HG02623 (cell line): Measurements from ENCODE around the gene JAZF1.
A peak's percentile ranks its signal among the peaks of the same experiment; 100 is the strongest.
"Not testable (repeated sequence)": the region's sequence is repeated elsewhere in the genome, so short reads cannot be mapped to it uniquely, and the experiment has no call there.

Source experiments
- ATAC-seq: cut with Tn5 transposase; IDR thresholded peaks from one replicate; pipeline ENCODE4 v1.9.1; 2021; ENCODE audit warnings: moderate library complexity; ENCODE audit not compliant: unreplicated experiment

Gene JAZF1

GRCh38 chr7:27890205-27890849 lies 290.3 kb downstream of the JAZF1 start:
- ATAC-seq, result peak; percentile 100

- no peak for ATAC-seq
These were observed 290.8 kb downstream of the JAZF1 start for GRCh38 chr7:27889800-27890199.

GRCh38 chr7:27888736-27889135 lies 291.9 kb downstream of the JAZF1 start:
- no peak for ATAC-seq

DNA sequence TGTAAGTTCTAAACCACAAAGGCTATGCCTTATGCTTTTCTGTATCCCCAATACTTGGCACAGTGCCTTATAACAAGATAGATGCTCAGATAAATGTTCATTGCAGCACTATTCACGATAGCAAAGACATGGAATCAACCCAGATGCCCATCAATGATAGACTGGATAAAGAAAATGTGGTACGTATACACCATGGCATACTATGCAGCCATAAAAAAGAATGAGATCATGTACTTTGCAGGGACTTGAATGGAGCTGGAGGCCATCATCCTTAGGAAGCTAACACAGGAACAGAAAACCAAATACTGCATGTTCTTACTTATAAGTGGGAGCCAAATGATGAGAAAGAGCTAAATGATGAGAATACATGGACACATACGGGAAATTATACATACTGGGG lies 293.9 kb downstream of the JAZF1 start:
- ATAC-seq, result not testable (repeated sequence)

DNA sequence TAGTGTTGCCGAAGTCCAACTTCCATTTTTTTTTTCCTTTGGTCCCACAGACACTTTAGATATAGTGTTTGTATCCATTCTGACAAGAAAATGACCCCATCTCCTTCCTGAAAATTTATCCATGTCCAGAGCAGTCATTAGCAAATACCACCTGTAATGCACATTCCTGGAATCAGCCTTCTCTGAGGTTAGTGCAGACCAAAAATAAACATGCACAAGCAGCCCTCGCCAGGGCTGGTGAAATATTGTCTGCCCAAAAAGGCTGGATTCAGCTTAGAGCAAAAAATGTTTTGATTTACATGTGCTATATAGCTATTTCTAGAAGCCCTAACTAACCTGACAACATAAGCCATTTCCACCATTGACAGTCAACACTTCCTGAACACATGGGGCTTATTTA lies 294.9 kb downstream of the JAZF1 start:
- ATAC-seq, result no peak

DNA sequence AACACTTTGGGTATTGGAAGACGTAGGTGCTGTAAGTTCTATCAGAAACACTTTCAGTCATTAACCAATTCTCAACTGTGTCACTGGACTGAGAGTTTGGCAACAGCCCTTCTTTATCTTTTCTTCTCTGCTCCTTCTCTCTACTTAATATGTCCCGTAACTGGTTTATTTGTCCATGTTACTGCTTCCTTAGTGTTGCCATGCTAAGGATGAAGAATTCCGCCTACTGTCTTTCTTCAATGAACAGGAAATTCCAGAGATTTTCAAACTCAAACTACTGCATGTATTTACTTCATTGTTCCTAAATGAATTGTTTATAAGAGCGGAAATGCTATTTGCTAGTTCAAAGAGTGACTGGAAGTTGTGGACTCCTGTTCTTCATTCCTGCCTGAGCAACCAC lies 296.9 kb downstream of the JAZF1 start:
- no peak for ATAC-seq

- ATAC-seq, result no peak
These were observed 303.8 kb downstream of the JAZF1 start for GRCh38 chr7:27876756-27877155.

GRCh38 chr7:27875832-27876231 lies 304.8 kb downstream of the JAZF1 start:
- ATAC-seq, result no peak

DNA sequence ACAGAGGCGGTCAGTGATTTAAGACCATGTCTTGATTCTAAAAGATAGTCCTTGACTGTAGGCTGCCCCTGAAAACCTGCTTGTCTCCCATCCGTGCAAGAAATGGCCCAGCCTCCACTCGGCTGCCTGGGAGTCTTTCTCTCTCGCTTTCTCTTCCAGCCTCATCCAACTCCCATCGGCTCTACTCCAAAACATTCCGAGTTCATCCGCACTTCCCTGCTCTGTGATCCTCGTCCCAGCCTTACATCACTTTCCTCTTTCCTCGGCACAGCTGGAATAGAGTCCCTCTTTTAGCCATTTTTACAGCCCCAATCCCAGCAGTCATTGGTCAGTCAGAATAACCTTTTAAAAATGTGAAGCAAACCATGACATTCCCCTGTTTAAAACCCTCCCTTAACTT lies 305.5 kb downstream of the JAZF1 start:
- no peak for ATAC-seq

DNA sequence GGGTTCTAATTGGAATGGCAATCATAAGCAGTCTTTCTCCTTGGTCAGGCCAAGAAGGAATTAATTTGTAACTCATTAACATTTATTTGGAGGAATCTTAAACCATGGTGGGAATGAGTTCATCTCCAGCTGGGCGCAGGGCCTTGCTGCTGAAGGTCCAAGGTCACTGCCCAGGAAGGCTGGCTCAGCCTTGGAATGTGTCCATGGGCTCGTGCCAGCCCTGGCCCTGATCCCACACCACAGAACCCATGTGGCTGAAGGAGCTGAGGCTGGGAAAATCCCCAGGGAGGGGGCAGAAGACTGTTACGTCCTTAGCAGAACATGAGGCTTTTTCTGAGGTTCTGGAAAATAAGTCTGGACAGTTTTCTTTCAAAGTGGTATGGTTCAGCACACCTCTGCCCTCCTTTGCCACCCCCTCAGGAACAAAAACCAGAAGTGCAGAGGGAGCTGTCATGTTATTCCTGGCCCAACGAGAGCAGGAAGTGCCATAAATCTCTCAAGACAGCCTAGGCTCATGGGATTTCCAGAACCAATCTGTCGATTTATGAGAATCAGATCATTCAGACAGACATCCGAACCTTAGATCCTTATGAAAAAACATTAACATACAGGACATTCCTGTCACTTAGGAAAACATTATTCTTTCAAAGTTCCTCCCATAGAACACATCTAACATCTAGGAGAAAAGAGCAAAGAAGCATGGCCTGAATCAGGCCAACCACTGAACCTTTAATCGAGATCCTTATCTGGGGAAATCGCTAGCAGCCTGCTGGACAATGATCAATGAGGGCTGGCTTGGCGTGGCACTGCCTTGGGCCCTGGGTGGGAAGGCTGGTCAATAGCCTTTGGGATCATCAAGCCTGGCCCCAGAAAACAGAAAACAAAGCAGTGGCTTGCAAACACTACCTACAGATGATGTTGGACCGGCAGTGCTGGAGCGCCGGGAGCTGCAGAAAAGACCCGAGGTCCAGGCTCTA lies 306.3 kb downstream of the JAZF1 start:
- no peak for ATAC-seq

GRCh38 chr7:27872356-27873275 lies 308.0 kb downstream of the JAZF1 start:
- no peak for ATAC-seq

GRCh38 chr7:27871866-27872265 lies 308.7 kb downstream of the JAZF1 start:
- no peak for ATAC-seq

GRCh38 chr7:27871086-27871485 lies 309.5 kb downstream of the JAZF1 start:
- ATAC-seq, result no peak

GRCh38 chr7:27870595-27870994 lies 310.0 kb downstream of the JAZF1 start:
- no peak for ATAC-seq

GRCh38 chr7:27869056-27869455 lies 311.5 kb downstream of the JAZF1 start:
- no peak for ATAC-seq

DNA sequence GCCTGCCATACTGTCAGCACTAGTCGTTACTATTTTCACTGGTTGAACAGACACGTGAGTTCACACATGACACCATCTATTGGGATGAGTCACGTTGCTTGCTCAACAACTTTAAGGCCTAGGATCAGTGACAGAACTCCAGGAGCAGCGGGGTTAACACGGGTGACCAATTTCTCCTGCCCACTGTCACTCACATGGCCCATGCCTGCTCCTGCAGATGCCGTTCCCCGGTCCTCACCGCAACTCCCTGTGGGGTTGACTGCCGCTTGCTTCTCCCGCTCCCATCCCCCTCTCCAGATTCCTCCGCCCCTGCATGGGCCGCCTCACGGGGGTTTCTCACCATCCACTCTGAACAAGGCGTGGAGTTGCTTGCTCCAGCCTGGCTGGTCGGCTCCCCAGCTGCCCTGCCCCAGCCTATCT lies 312.5 kb downstream of the JAZF1 start:
- ATAC-seq, result no peak

DNA sequence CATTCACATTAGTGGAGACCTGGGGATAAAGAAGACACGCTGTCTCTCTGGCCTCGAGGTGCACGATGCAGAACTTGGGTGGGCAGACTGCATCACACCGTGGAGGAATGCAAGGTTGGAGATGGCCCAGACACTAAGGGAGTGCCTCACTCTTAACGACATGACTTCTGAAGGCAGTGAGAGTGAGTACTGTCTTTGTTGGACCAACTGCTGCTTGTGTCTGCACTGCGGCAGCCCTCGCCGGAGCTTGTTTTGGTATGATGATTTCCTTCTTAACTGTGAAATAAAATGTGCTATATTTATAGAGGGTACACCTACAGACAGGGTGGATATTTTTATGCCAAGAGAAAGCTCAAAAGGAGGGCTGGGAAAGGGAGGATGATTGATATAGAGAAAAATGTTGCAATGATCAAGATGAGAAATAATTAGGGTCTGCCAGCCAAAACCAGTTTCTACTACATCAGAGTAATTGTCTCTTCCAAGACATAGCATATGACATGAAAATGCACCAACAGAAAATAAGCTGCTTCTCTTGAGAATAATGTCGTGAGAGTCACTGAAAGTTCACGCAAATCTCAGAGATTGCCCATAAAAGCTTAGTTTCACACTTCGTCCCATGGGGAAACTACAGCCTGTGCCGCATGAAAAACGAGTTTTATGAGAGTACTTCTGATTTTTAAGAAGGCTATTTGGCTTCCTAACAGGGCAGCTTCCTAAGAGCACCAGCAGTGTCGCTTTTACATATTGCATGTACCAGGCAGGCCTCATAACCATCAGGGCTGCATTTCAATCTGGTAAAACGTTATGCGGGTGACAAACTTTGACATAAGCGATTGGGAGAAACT lies 313.5 kb downstream of the JAZF1 start:
- no peak for ATAC-seq

- ATAC-seq, result no peak
These were observed 314.3 kb downstream of the JAZF1 start for GRCh38 chr7:27866256-27866655.

GRCh38 chr7:27863880-27864279 lies 316.7 kb downstream of the JAZF1 start:
- ATAC-seq, result no peak

DNA sequence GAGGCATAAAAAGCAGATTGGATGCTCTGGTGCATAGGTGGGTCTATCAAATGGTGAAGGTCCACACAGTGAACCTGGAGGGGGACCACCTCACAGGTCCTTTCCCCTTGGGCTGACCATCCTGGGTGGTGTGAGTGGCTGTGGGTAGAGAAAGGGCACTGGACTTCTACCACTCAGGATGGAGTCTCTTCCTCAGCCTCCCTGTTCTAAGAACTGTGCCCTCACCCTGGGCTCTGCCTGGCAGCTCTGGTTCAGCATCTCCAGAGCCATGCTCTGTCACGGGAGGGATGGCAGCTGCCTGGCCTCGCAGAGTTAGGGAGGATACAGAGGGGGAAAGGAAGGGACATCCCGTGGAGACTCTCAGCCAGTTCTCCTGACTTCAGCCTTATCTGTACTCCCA lies 318.8 kb downstream of the JAZF1 start:
- ATAC-seq, result no peak
